Jurkat, Clone E6-1 (cell line): ENCODE results near the gene MCF2L.
"Not testable (repeated sequence)": the region's sequence is repeated elsewhere in the genome, so short reads cannot be mapped to it uniquely, and the experiment has no call there.

Experiments
- DNase-seq: peaks from one replicate; pipeline ENCODE4 v3.0.0-alpha.2; 2011; ENCODE audit warnings: low read depth, low spot score
- H3K4me3 ChIP-seq: 2 replicates; pipeline ENCODE4 v1.5.1; 2011; ENCODE audit warnings: mild to moderate bottlenecking, low read length, control low read depth, moderate library complexity

The MCF2L gene

GRCh38 chr13:113095146-113096051, 126.4 kb downstream of the MCF2L start:
- DNase-seq = no peak
- no peak overlapping the region for H3K4me3 ChIP-seq

- no peak for DNase-seq
- no peak overlapping the region for H3K4me3 ChIP-seq
Observed at GRCh38 chr13:113096052-113096744, 127.2 kb downstream of the MCF2L start.

GRCh38 chr13:113096745-113097305, 127.8 kb downstream of the MCF2L start:
- DNase-seq = no peak
- no peak overlapping the region for H3K4me3 ChIP-seq

- no peak for DNase-seq
- H3K4me3 ChIP-seq = no peak overlapping the region
Observed at GRCh38 chr13:113097651-113098050, 128.6 kb downstream of the MCF2L start.

- DNase-seq = no peak
- no peak overlapping the region for H3K4me3 ChIP-seq
Observed at GRCh38 chr13:113098162-113098732, 129.2 kb downstream of the MCF2L start.

GRCh38 chr13:113099142-113099541, 130.1 kb downstream of the MCF2L start:
- no peak for DNase-seq
- H3K4me3 ChIP-seq = no peak overlapping the region

- H3K4me3 ChIP-seq, DNase-seq: not testable (repeated sequence)
Observed at GRCh38 chr13:113102302-113102701, 133.3 kb downstream of the MCF2L start.

GRCh38 chr13:113102727-113103126, 133.7 kb downstream of the MCF2L start:
- no peak for DNase-seq
- H3K4me3 ChIP-seq = no peak overlapping the region

GRCh38 chr13:113103646-113104045, 134.6 kb downstream of the MCF2L start:
- no peak overlapping the region for H3K4me3 ChIP-seq
- no peak for DNase-seq

- H3K4me3 ChIP-seq = no peak within 1 kb of the TSS
- no peak for DNase-seq
Observed at GRCh38 chr13:113105032-113105920, 136.3 kb downstream of the MCF2L start, which contains the start of gene F7. F7 (plus strand) TSS chr13:113105791; CDS start chr13:113105842, 51 bp downstream.

GRCh38 chr13:113105921-113106452, 137.0 kb downstream of the MCF2L start:
- DNase-seq = no peak
- H3K4me3 ChIP-seq = no peak overlapping the region

- DNase-seq = no peak
- H3K4me3 ChIP-seq = no peak overlapping the region
Observed at GRCh38 chr13:113106711-113107351, 137.8 kb downstream of the MCF2L start.

GRCh38 chr13:113108521-113108920, 139.5 kb downstream of the MCF2L start:
- H3K4me3 ChIP-seq, DNase-seq: not testable (repeated sequence)

- DNase-seq = no peak
- H3K4me3 ChIP-seq = no peak overlapping the region
Observed at GRCh38 chr13:113109151-113110047, 140.4 kb downstream of the MCF2L start.

- no peak for DNase-seq
- H3K4me3 ChIP-seq = no peak overlapping the region
Observed at GRCh38 chr13:113110048-113110851, 141.2 kb downstream of the MCF2L start.

- no peak for DNase-seq
- H3K4me3 ChIP-seq = no peak overlapping the region
Observed at GRCh38 chr13:113110852-113111315, 141.9 kb downstream of the MCF2L start.
